NCI-H1105 (cell line): ENCODE measurements around the gene SIK1.
"Not testable (repeated sequence)": the region's sequence is repeated elsewhere in the genome, so short reads cannot be mapped to it uniquely, and the experiment has no call there.

Experiments
- DNase-seq: peaks from one replicate; lab custom pipeline; 2025; lab: John Stamatoyannopoulos, UW

Gene SIK1

DNA sequence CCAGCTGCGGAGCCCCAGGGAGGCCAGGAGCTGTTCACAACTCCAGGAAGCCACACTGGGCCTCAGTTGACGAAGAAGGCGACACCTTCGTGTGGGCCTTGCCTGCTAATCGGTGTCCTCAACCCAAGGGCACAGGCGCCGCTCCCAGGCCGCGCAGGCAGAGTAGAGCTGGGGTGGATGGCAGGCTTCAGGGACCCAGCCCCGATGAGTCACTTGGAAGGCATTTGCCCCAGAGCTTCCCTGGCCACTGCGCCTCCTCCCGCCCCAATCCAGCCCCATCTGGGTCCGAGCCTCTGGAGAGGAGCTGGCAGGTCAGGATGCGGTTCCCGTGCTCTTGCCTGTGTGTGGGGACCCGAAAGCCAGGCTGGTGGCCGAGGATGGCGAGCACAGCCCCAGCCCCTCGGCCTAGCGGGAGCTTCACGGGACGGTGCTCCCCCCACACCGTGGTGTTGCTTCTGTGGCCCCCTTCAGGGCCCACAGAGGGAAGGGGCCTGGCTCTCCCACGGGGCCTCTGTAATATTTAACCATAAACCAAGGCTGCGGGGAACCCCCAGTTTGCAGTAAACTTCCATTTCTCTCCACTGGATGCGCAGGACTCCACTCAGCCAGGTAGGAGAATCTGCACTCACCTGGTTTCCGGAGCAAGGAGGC is 30.0 kb downstream of the SIK1 start:
- DNase-seq, result not testable (repeated sequence)

DNA sequence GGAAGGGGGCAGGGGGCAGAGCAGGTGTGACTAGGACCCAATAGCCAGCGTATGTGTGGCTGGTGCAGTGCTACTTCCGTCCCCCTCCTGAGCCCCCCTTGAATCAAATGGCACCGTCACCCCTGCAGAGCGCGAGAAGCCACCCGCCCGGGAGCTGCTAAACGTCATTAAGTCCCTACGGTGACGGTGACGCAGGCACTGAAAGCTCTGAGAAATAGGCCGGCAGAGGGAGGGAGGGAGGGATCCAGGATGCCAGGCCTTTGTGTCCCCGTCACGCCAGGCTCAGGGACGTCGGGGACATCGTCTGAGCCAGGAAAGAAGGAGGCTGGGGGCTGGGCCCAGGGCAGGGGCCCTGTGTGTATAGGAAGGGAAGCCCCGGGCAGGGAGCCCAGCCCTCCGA is 43.6 kb downstream of the SIK1 start:
- not testable (repeated sequence) for DNase-seq

DNA sequence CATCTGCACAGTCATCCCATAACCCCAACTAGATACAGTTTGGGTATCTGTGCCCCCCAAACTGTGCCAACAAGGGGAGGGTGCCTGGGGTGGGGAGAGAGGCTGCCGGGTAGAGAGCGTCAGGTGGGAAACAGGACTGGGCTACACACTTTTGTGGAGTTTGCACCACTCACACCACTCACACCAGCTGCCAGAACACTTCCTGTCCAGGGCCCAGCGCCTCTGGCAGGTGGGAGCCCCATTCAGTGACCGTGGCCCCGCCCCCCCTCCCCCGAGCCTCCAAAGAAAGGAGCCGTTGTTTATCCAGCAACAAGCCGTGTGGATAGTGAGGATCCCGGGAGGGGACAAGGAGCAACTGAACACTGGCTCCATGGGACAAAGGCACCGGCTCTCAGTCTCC is 44.0 kb downstream of the SIK1 start:
- not testable (repeated sequence) for DNase-seq

DNA sequence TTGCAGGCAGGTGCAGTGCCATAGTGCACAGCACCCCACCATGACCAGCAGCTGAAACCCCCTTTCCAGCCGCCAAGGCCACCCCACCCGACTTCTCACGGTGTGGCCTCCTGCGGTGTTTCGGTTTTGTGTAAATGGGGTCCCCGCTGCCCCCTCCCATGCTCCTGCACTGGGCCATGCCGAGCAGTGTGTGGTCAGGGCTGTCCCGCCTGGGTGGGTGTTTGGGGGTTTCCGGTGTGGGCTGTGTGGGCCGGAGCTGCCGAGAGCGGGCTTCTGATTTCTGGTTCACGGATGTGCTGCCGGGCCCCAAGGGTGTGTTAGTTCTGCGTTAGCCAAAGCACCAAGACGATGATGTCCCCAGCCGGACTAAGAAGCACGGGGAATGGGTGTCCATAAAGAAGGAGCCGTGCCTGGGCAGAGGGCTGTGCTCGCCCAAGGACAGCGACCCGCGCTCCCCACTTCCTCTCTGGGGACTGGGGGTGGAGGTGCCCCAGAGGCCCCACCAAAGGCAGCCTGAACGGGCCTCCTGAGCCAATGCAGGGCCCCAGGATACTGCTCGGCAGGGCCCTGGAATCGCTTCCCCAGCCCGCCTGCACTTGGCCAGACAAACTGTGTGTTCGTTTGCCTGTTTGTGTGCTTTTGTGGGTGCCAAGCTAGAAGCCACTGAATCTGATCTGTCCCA is 45.9 kb downstream of the SIK1 start:
- not testable (repeated sequence) for DNase-seq

DNA sequence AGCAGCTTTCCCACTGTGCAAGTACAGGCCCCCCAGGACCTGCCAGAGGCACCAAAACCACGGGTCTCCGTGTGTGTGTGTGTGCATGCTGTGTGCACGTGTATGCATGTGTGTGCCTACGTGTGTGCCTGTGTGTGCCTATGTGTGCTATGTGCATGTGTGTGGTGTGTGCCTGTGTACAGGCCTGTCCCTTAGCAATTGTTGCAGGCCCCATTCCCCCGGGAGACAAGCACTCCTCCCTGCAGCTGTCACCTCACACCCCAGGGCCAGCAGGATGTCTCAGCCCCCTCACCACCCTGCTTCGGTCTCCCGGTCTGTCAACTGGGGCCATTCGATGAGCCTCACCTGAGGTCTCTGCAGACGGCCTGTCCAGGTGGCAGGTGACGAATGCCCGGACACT is 46.6 kb downstream of the SIK1 start:
- not testable (repeated sequence) for DNase-seq

DNA sequence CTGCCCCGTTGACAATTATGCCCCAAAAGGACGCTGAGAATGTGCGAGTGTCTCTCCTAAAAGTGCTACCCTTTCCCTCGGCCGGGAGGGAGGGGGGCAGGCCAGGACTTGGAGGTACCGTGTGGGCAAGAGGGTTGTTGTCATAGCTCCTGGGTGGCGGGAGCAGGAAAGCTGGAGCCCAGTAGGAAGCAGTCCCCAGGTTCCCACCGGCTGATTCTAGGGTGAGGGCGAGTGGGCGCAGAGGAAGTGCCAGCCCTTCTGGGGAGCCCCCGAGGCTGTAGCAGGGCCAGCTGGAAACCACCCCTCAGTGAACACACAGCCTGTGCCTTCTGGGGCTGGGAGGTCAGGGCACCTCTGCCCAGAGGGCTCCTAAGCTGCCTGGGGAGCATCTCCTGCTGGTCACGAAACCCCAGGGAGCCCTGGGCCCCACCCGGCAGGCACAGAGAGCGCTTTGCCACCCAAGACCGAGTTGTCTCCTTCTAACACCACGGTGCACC is 47.3 kb downstream of the SIK1 start:
- not testable (repeated sequence) for DNase-seq

DNA sequence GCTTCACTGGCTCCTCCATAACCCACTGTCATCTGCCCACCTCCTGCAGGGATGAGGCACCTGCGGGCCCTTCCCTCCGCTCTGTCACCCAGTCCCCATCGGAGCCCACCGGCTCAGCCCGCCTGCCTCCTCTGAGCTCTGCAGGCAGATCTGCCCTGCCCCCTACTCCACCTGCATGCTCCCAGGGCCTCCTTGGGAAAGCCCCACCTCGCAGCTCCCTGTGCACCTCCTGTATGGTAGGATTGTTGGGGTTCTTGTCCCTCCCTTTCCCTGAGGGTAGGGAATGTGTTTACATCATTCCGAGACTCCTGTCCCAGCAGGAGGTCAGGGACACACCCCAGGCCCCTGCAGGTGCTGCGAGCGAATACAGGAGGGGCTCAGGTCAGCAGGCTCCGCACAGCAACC is 50.5 kb downstream of the SIK1 start:
- DNase-seq, result no peak

DNA sequence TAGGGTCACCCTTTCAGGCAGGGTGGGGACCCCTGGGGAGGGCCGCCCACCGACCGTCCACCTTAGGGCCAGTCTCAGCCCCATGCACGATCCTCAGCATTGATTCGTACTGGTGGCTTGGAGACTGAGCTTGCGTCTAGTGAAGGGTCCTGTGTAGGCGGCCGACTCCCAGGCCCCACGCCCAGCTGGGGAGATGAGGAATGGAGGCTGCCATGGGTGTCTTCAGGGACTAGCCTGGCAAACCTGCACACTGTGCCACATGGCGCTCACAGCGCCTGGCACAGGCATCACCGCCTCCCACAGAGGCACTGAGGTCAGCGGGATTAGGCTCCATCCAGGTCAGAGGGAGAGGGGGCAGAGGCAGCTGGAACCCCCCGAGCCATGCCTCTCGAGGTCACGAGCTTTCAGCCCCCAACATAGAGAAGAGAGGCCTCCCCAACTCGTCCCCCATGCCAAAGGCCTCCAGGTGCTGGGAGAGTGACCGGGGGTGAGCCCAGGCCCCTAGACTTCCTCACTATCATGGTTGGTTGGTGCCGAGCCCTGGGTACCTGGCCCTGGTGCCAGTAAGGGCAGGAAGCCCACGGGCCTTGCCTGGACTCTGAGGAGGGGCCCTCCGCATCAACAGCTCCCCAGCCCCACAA is 51.0 kb downstream of the SIK1 start:
- no peak for DNase-seq

DNA sequence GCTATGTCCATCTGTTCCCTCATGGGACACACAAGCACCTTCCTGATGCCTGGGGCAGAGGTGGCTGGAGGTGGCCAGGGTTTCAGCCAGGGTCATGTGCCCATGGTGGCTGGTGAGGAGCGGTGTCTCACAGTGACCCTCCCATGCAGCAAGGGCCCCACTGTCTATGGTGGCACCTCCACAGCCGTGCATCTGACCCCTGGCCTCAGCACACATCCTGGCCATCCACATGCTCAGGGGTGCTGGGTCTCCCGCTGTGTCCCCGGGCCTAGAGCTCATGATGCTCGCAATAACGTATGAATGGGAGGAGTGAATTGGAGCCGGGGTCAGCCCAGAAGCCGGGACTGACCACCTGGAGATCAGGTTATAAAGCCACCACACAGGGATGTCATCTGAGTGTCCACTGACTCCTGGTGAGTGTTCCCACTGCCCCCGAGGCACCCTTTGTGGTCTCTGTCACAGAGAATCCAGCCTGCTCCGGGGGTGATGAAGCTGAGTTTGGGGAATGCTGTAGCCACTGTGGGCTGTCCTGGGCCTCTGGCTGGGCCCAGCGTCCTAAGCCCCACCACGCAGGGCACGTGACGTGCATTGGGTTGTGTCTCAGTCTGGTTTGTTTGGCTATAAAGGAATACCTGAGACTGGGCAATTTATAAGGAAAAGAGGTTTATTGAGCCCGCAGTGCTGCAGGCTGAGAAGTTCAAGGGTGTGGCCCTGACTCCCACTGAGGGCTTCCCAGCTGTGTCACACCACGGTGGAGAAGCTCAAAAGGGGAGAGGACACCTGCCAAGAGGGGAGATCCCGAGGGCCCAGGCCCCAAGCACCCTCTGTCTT is 51.7 kb downstream of the SIK1 start:
- no peak for DNase-seq

DNA sequence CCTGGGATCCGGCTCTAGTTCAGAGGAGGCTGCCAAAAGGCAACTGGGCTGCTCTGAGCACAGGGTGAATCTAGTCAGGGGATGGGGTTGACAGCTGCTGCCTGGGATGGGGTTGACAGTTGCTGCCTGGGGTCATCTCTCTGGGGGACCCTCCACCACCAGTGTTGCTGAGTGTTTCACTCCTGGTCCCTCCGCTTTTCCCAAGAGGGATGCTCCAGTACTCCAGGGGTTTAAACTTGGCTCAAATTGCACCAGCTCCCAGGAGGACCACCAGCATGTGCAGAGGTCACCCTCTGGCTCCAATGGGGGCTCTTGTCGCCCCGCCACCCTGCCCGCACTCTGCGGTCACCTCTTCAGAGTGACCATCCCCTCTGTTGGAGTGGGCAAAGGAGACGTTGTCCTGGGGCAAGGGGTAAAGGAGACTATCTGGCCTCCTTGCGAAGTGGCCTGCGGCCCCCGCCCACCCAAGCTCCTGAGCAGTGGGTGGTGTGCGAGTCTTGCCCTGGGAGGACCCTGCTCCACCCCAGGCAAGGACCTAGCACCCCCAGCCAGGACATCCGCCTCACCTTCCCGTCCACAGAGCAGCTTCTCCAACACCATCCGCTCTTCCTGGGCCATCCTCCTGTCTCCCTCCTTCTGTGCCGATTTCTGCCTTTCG is 52.6 kb downstream of the SIK1 start:
- no peak for DNase-seq

DNA sequence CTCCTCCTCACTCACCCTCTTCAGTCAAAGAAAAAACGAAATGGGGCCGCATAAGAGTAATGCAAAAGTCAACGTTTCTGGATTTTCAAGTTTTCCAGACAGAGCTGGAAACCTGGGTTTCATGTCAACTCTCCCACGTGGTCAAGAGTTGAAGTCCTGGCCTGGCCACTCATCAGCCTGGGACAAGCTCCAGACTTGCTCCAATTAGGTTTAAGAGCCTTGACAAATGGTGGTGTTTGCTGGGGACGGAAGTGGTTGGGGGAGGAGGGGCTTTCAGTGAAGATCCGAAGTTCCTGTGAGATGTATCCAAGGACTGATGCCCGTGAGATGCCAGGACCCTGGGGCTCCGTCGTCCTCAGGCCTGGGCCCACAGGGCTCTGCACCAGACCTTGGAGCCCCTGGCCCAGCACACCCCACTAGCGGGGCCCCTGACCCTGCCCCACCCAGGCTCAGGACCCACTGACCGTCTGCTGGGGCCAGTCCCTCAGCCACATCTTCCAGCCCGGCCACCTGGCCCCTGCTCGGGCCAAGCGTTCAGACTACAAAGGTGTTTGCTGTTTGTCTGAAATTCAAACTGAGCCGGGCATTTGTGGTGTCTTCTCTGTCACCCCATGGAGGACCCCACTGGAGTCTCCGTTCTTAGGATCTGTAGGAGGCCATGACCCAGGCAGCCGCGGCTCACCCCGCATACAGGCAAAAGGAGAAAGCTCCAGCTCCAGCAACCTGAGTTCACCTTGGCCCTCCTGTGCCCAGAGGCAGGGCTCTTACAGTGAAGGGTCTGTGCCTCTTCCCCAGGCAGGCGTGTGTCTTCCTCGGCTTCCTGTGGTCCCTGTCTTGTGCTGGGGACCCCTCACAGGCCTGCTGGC is 53.3 kb downstream of the SIK1 start:
- DNase-seq, result no peak

DNA sequence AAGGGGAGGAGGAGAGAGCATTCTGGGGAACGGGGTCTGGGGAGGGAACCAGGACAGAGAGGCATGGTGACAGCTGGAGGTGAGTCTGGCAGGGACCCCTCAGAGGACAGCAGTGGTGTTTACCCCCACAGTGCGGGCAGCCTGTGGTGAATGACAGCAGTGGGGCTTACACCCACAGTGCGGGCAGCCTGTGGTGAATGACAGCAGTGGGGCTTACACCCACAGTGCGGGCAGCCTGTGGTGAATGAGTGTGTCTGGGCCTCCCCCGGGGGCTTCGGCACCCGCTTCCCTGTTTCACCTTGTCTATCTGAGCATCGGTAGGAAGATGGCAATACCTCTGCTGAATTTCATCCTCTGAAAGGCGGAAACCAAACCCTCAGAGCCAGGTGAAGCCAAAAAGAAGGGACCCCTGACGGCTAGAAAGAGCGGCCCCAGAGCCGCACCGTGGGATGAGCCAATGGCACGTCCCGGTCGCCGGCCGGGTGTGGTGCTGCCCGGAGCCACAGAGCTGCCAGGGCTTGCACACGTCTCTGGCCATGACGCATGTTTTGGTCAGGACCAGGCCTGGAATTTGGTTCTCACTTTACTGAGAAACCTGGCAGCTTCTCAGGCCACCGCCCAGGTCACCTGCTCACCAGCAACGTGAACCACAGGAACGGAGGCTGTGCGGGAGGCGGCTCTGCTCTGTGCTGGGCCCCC is 54.1 kb downstream of the SIK1 start:
- no peak for DNase-seq

DNA sequence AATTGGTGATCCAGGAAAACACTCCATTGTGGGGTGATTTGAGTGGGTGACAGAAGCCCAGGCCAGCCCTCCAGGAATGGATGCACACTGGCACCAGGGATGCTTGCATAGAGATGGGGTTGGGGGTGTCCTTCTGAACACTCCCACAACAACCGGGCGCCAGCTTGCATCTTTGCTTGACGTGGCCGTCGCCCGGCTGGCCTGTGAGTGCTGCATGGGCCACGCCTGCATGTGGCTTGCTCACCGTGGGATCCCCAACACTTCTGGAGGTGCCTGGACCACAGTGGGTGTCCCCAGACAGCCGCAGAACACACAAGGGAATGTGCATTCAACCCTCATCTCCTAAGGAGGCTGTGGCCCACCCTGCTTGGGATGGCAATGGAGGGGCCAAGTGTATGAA is 55.1 kb downstream of the SIK1 start:
- DNase-seq, result no peak

DNA sequence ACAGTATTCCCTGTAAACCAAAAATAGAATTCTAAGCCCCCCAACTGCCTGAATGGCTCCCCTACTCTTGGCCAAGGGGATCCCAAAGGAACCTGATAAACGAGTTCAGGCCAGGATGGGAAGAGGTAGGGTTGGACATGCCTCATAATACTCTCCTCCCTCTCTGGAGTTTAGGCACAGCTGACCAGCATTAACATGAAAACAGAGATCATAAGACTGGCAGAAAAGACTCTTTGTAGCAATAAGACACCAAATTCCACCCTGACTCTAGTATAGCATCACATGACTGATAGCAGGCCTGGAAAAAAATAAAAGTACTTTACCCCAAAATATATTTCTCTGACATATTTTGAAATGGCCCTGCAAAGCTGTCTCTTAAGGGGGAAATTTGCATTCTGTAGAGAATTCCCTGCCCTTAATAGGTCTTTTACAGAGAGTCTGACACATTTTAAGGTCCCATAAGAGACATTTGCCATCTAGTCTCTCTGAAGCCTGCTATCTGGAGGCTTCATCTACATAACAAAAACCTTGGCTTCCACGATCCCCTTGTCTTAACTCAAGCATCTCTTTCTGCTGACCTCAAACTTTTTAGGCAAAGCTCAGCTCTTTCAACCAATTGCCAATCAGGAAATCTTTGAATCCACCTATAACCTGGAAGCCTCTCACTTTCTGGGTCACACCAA is 55.9 kb downstream of the SIK1 start:
- no peak for DNase-seq

DNA sequence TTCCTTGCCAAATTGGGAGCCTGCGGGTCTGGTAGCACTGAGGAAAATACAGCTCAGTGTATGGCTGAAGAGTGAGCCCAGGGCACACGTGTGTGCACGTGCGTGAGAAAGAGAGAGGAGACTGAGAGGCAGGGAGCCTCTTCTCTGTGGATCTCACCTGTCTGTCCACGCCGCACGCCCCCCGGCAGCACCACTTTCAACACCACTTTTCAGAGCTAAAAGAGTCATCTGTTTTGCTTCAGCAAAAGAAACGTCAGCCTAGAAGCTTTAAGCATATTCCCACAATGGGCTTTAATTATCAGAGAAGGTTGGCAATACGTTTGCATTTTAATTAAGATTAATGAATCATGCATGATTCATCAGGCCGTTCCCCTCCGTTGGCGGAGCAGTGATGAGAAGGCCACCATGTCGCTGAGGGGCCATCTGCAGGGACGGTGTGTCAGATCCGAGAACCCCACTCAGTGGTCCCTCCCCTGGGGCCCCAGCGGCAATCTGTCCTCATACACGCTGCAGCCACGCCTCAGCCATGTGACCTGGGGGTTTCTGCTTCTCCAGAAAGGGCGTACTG is 56.8 kb downstream of the SIK1 start:
- no peak for DNase-seq

DNA sequence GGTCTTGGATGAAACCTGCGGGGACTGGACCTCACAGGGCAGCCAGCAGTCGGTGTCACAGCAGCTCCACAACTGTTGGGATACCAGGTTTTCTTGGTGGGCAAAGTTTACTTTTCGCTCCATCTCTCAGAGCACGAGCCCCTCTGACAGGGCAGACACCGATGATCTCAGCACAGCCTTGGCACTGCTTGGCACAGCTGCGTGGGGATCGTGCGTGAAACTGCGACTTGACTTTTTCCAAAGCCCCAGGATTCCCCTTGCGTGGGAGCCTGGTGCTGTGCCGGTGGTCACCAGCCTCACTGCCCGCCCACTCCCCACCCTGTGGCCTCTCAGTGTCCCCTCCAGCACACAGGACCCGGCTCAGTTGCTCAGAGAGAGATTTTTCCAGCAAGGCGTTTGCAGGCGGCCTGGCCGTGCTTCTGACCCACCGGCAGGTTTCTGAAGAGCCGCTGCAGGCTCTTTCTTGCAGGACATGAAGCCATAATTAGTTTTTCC is 57.3 kb downstream of the SIK1 start:
- DNase-seq, result no peak

DNA sequence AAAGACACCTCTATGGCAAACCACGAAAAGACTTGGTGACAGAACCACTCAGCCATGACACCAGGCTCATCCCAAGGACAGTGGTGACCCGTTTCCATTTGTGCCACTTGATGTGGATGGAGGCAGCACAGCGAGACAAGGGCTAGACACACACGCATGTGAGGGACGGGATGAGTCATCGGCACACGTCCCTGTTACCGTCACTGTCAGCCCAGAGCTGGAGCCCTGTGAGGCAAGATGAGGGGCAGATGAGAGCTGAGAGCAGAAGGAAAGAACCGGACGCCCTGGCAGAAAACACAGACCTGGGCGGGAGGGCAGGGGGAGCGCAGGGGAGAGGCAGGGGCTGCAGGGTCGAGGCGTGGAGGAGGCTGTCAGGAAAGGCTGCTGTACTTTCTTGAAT is 57.8 kb downstream of the SIK1 start:
- DNase-seq, result no peak

DNA sequence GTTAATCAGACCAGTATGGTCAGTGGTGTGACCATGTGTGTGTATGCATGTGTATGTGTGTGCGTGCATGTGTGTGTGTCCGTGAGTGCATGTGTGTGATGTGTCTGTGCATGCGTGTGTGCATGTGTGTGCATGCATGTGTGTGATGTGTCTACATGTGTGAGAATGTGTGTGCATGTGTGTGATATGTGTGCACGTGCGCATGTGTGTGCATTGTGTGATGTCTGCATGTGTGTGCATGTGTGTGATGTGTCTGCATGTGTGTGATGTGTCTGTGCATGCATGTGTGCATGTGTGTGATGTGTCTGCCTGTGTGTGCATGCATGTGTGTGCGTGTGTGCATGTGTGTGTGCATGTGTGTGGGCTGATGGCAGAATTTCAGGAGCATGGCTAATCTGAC is 58.2 kb downstream of the SIK1 start:
- DNase-seq, result no peak

DNA sequence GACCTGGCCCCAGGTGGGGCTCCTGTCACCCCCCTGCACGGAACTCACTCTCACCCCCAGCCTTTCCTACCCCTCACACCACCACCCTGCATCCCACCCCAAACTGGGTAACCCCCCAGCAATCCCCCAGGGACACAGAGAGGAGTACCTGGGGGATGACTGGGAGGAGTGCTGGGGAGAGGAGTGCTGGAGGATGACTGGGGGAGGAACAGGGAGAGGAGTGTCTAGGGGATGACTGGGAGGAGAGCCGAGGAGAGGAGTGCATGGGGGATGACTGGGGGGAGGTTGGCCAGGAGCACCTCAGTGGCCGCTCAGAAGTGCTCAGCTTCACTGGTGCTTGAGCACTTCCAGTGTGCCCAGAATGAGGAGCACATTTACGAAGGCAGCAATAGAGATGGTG is 59.1 kb downstream of the SIK1 start:
- no peak for DNase-seq
